ENCODE results near the gene LCA5L.

The LCA5L gene

GRCh38 chr21:39456665-39457064 is 11.1 kb upstream of the LCA5L start:
- Histone ChIP-seq H3K27me3 (replicated peaks; ENCODE audit: control insufficient read depth, insufficient read depth, low read length) (no peaks in the 10 kb centered on the region), H3K4me3 (replicated peaks; ENCODE audit: low read depth, low read length) (no peak overlapping the region), H3K36me3 (ENCODE audit: control insufficient read depth, insufficient read depth, low read length) (no peaks in the 10 kb centered on the region)
- no peak for TF ChIP-seq CTCF (IDR thresholded peaks at IDR 0.05; ENCODE audit: insufficient read depth, low read length, poor library complexity, severe bottlenecking)
- no peak for DNase-seq (ENCODE audit: extremely low read depth, insufficient read length)

- Histone ChIP-seq H3K4me3 (replicated peaks; ENCODE audit: low read depth, low read length) (no peak overlapping the region), H3K27me3 (replicated peaks; ENCODE audit: control insufficient read depth, insufficient read depth, low read length) (no peaks in the 10 kb centered on the region), H3K36me3 (ENCODE audit: control insufficient read depth, insufficient read depth, low read length) (no peaks in the 10 kb centered on the region)
- TF ChIP-seq CTCF (IDR thresholded peaks at IDR 0.05; ENCODE audit: insufficient read depth, low read length, poor library complexity, severe bottlenecking): no peak
- DNase-seq (ENCODE audit: extremely low read depth, insufficient read length): no peak
Measured at GRCh38 chr21:39454949-39455668, 9.5 kb upstream of the LCA5L start.

- Histone ChIP-seq H3K4me3 (replicated peaks; ENCODE audit: low read depth, low read length) (no peak overlapping the region), H3K36me3 (ENCODE audit: control insufficient read depth, insufficient read depth, low read length) (no peaks in the 10 kb centered on the region), H3K27me3 (replicated peaks; ENCODE audit: control insufficient read depth, insufficient read depth, low read length) (no peaks in the 10 kb centered on the region)
- no peak for TF ChIP-seq CTCF (IDR thresholded peaks at IDR 0.05; ENCODE audit: insufficient read depth, low read length, poor library complexity, severe bottlenecking)
- no peak for DNase-seq (ENCODE audit: extremely low read depth, insufficient read length)
Measured at GRCh38 chr21:39453571-39454179, 8.1 kb upstream of the LCA5L start.

GRCh38 chr21:39452970-39453342 is 7.4 kb upstream of the LCA5L start:
- no peaks in the 10 kb centered on the region for H3K27me3 ChIP-seq (replicated peaks; ENCODE audit: control insufficient read depth, insufficient read depth, low read length)

DNA sequence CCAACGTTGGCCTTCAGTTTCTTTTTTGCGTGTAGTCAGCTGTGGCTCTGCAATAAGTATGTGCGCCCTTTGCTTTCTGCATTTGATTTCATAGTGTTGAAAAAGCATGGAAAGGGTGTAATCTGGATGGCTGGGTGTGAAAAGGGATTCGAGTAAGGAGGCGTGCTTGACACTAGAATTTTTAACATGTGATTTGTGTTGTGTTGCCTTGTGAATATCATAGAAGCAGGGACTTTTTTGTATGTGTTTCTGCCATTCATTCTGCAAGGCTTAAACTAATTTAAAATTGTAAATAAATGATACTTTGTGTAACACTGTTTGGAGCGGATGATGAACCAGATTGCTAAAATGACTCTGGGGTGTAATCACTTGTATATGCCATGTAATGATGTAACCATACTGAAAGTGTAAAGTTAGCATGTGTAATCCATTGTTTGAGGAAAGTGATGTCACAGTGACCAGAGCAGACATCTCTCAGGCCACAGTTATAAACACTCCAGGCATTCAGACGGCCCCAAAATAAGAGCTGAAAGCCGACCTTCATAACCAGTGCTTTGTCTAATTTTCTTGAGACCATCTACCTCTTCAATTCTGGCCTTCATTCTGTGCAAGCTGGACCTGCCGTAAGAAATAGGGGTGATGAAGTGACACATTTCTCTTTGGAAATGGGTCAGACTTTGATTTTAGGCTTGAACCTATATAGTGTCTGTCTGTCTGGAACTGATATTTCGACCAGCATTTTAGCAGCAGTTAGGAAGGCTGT is 6.8 kb upstream of the LCA5L start:
- Histone ChIP-seq H3K4me3 (replicated peaks; ENCODE audit: low read depth, low read length) (no peak overlapping the region), H3K27me3 (replicated peaks; ENCODE audit: control insufficient read depth, insufficient read depth, low read length) (no peaks in the 10 kb centered on the region), H3K36me3 (ENCODE audit: control insufficient read depth, insufficient read depth, low read length) (no peaks in the 10 kb centered on the region)
- no peak for TF ChIP-seq CTCF (IDR thresholded peaks at IDR 0.05; ENCODE audit: insufficient read depth, low read length, poor library complexity, severe bottlenecking)
- no peak for DNase-seq (ENCODE audit: extremely low read depth, insufficient read length)

More at GRCh38 chr21:39452970-39453342, 7.4 kb upstream of the LCA5L start:
- no peak for DNase-seq (ENCODE audit: extremely low read depth, insufficient read length)
- Histone ChIP-seq H3K4me3 (replicated peaks; ENCODE audit: low read depth, low read length) (no peak overlapping the region), H3K36me3 (ENCODE audit: control insufficient read depth, insufficient read depth, low read length) (no peaks in the 10 kb centered on the region)
- TF ChIP-seq CTCF (IDR thresholded peaks at IDR 0.05; ENCODE audit: insufficient read depth, low read length, poor library complexity, severe bottlenecking): no peak

Measured in GM06990 (cell line).